A549 (cell line): ENCODE results near the gene ADK.
"Not testable (repeated sequence)": the region's sequence is repeated elsewhere in the genome, so short reads cannot be mapped to it uniquely, and the experiment has no call there.

ENCODE experiments used
- BCL3 ChIP-seq: fragments of >200 bp; sonication (Bioruptor Twin); formaldehyde crosslinking; IDR thresholded peaks from 3 replicates; pipeline ENCODE4 v1.6.1; 2016
- BHLHE40 ChIP-seq: IDR thresholded peaks from 2 replicates; pipeline ENCODE4 v1.6.1; 2012; ENCODE audit warnings: low read depth, low read length, inconsistent platforms
- CTCF ChIP-seq: fragments of >200 bp; sonication (Bioruptor Twin); formaldehyde crosslinking; IDR thresholded peaks from 3 replicates; pipeline ENCODE4 v1.5.1; 2016
- EHF ChIP-seq: fragments of 250-450 bp; sonication (Bioruptor Pico); IDR thresholded peaks from 2 replicates; pipeline ENCODE4 v1.5.0; 2020; ENCODE audit warnings: mild to moderate bottlenecking
- ELK1 ChIP-seq: fragments of 150-350 bp; IDR thresholded peaks from 2 replicates; pipeline ENCODE4 v1.6.1; 2014; ENCODE audit warnings: low read depth, mild to moderate bottlenecking, low read length
- EP300 ChIP-seq, 2 experiments: fragments of >200 bp; sonication (Bioruptor Twin); formaldehyde crosslinking; IDR thresholded peaks; 2 replicates in 1 of 2; 3 replicates in 1 of 2; pipeline ENCODE4 v1.6.1; 2016 to 2017
- JUNB ChIP-seq: fragments of >200 bp; sonication (Bioruptor Twin); formaldehyde crosslinking; IDR thresholded peaks from 2 replicates; pipeline ENCODE4 v1.6.1; 2016
- KDM1A ChIP-seq: fragments of 200-600 bp; sonication (generic); IDR thresholded peaks from 2 replicates; pipeline ENCODE4 v1.6.1; 2016; ENCODE audit warnings: low read depth, mild to moderate bottlenecking
- POLR2A ChIP-seq: IDR thresholded peaks from 2 replicates; pipeline ENCODE4 v1.6.1; 2012; ENCODE audit warnings: mild to moderate bottlenecking, low read length
- RAD21 ChIP-seq, 2 experiments: fragments of >200 bp in 1 of 2; sonication (Bioruptor Twin) in 1 of 2; formaldehyde crosslinking in 1 of 2; IDR thresholded peaks in 1 of 2; conservative IDR thresholded peaks in 1 of 2; 2 replicates in 1 of 2; 3 replicates in 1 of 2; pipeline ENCODE4 v1.6.1; 2012 to 2018; ENCODE audit warnings: inconsistent platforms in 1 of 2
- RFX5 ChIP-seq: fragments of 450-650 bp; IDR thresholded peaks from 2 replicates; pipeline ENCODE4 v1.7.1; 2014; ENCODE audit warnings: antibody characterized with exemption, mild to moderate bottlenecking, moderate library complexity
- RNF2 ChIP-seq: fragments of 200-600 bp; sonication (generic); IDR thresholded peaks from 2 replicates; pipeline ENCODE4 v1.6.1; 2016; ENCODE audit warnings: low read depth, mild to moderate bottlenecking, antibody characterized with exemption, moderate library complexity, borderline replicate concordance

- TF ChIP-seq EHF (CRISPR knock-in tag); JUNB; BHLHE40; CTCF; EP300 (IDR thresholded peaks at IDR 0.05); RAD21 (conservative IDR thresholded peaks at IDR 0.05 in 1 of 2, IDR thresholded peaks at IDR 0.05 in 1 of 2); POLR2A; RNF2; RFX5; KDM1A; BCL3; ELK1: not testable (repeated sequence)
Observed at GRCh38 chr10:74222467-74222866, 71.4 kb downstream of the ADK start.
